ENCODE results near the gene PRMT1. TPM values are rescaled to one million over a fixed set of nuclear protein-coding genes. Genes with fewer than 3 reads are reported as not detected.

Gene PRMT1
- total and polyA plus RNA-seq, 2 of the 13 experiments (the other 11 are each of a cell fraction or from before 2014, with no cell fraction given) = 324 to 374 TPM

GRCh38 chr19:49665351-49666119 lies 11.5 kb upstream of the PRMT1 start, which contains the start of the genes BCL2L12 and IRF3 (continued):
- no peak for TF ChIP-seq GRHL1 (CRISPR knock-in tag; conservative IDR thresholded peaks at IDR 0.05)
- no peak for TF ChIP-seq JUNB (CRISPR knock-in tag; IDR thresholded peaks at IDR 0.05; ENCODE audit: borderline replicate concordance)
- TF ChIP-seq ZNF557 (CRISPR knock-in tag; IDR thresholded peaks at IDR 0.05) = no peak
- peak; percentile 72 for TF ChIP-seq PHF20 (CRISPR knock-in tag; IDR thresholded peaks at IDR 0.05)
- no peak for TF ChIP-seq KLF13 (CRISPR knock-in tag; IDR thresholded peaks at IDR 0.05)
- TF ChIP-seq FOXK2 (IDR thresholded peaks at IDR 0.05) = no peak
- no peak for TF ChIP-seq U2AF1 (optimal IDR thresholded peaks at IDR 0.05; ENCODE audit: low read depth, low read length)
- TF ChIP-seq HNRNPLL (IDR thresholded peaks at IDR 0.05; ENCODE audit: low read depth, low read length, poor library complexity, severe bottlenecking) = peak; percentile 94
- no peak; the same call in 1 of the 2 replicates for TF ChIP-seq POGZ (CRISPR knock-in tag; IDR thresholded peaks at IDR 0.05)
- TF ChIP-seq DPF2 (CRISPR knock-in tag; IDR thresholded peaks at IDR 0.05; ENCODE audit: borderline replicate concordance, low read depth) = no peak
- TF ChIP-seq AGO2 (optimal IDR thresholded peaks at IDR 0.05; ENCODE audit: low read depth, low read length) = peak; percentile 49
- no peak for TF ChIP-seq JDP2 (CRISPR knock-in tag; IDR thresholded peaks at IDR 0.05; ENCODE audit: borderline replicate concordance)
- no peak for TF ChIP-seq ZFP36L1 (CRISPR knock-in tag; IDR thresholded peaks at IDR 0.05)
- no peak for TF ChIP-seq RBAK (CRISPR knock-in tag; IDR thresholded peaks at IDR 0.05)
- TF ChIP-seq ZNF839 (CRISPR knock-in tag; IDR thresholded peaks at IDR 0.05; ENCODE audit: borderline replicate concordance) = no peak
- 0 out of 2 replicates have a peak, but pooled peaks have one; percentile 10 for TF ChIP-seq ARID3A (IDR thresholded peaks at IDR 0.05; ENCODE audit: low read depth, low read length)
- no peak for TF ChIP-seq SKIL (CRISPR knock-in tag; IDR thresholded peaks at IDR 0.05; ENCODE audit: borderline replicate concordance)
- no peak for TF ChIP-seq NR3C1 (CRISPR knock-in tag; IDR thresholded peaks at IDR 0.05)
- peak; percentile 64; the same call in 1 of the 2 replicates for TF ChIP-seq PHF8 (CRISPR knock-in tag; IDR thresholded peaks at IDR 0.05)
- peak; percentile 65 for TF ChIP-seq GABPB1 (CRISPR knock-in tag; IDR thresholded peaks at IDR 0.05)
- no peak for TF ChIP-seq TIGD3 (CRISPR knock-in tag; IDR thresholded peaks at IDR 0.05; ENCODE audit: borderline replicate concordance)
- TF ChIP-seq IRF9 (CRISPR knock-in tag; IDR thresholded peaks at IDR 0.05; ENCODE audit: borderline replicate concordance) = no peak

Measured in HepG2 (cell line).